NCI-H1436 (cell line): Measurements from ENCODE around the gene ADPRHL1.
"Not testable (repeated sequence)": the region's sequence is repeated elsewhere in the genome, so short reads cannot be mapped to it uniquely, and the experiment has no call there.

Experiments
- DNase-seq: peaks from one replicate; lab custom pipeline; 2025; lab: John Stamatoyannopoulos, UW

Gene ADPRHL1

GRCh38 chr13:113479179-113479578, 25.9 kb upstream of the ADPRHL1 start:
- DNase-seq: no peak

GRCh38 chr13:113477724-113478123, 24.4 kb upstream of the ADPRHL1 start:
- DNase-seq: no peak

GRCh38 chr13:113476811-113477210, 23.5 kb upstream of the ADPRHL1 start:
- no peak for DNase-seq

GRCh38 chr13:113475911-113476310, 22.6 kb upstream of the ADPRHL1 start:
- DNase-seq: no peak

- DNase-seq: no peak
Measured at GRCh38 chr13:113475280-113475679, 22.0 kb upstream of the ADPRHL1 start.

- no peak for DNase-seq
Measured at GRCh38 chr13:113474179-113474578, 20.9 kb upstream of the ADPRHL1 start.

- no peak for DNase-seq
Measured at GRCh38 chr13:113472355-113473025, 19.2 kb upstream of the ADPRHL1 start.

GRCh38 chr13:113471844-113472243, 18.6 kb upstream of the ADPRHL1 start:
- DNase-seq: no peak

GRCh38 chr13:113470635-113471163, 17.4 kb upstream of the ADPRHL1 start:
- DNase-seq: not testable (repeated sequence)

- DNase-seq: no peak
Measured at GRCh38 chr13:113470073-113470472, 16.8 kb upstream of the ADPRHL1 start.

- DNase-seq: no peak
Measured at GRCh38 chr13:113469582-113469981, 16.3 kb upstream of the ADPRHL1 start.

GRCh38 chr13:113468472-113469201, 15.3 kb upstream of the ADPRHL1 start:
- DNase-seq: no peak

- DNase-seq: no peak
Measured at GRCh38 chr13:113468029-113468428, 14.7 kb upstream of the ADPRHL1 start.

GRCh38 chr13:113466383-113466782, 13.1 kb upstream of the ADPRHL1 start:
- no peak for DNase-seq

- DNase-seq: no peak
Measured at GRCh38 chr13:113465300-113465699, 12.0 kb upstream of the ADPRHL1 start.

- DNase-seq: no peak
Measured at GRCh38 chr13:113464476-113464875, 11.2 kb upstream of the ADPRHL1 start.

- DNase-seq: no peak
Measured at GRCh38 chr13:113461022-113461751, 7.9 kb upstream of the ADPRHL1 start.

- no peak for DNase-seq
Measured at GRCh38 chr13:113460599-113460998, 7.3 kb upstream of the ADPRHL1 start.

- no peak for DNase-seq
Measured at GRCh38 chr13:113460064-113460555, 6.8 kb upstream of the ADPRHL1 start.

GRCh38 chr13:113458253-113459065, 5.2 kb upstream of the ADPRHL1 start:
- no peak for DNase-seq

GRCh38 chr13:113457510-113457909, 4.2 kb upstream of the ADPRHL1 start:
- no peak for DNase-seq
